IMR-90 (cell line): ENCODE data around the gene MAP3K5. TPM values are rescaled to one million over a fixed set of nuclear protein-coding genes. Genes with fewer than 3 reads are reported as not detected.

Experiments used
- ATAC-seq: fragments of 200-7000 bp; cut with Tn5 transposase; 2 replicates; pipeline ENCODE4 v1.9.1; 2020; ENCODE audit warnings: low read depth, mild to moderate bottlenecking, moderate library complexity
- BruUV-seq: library from RNA; stranded (reverse); fragments of 400-500 nt; replicated peaks from 2 replicates; lab custom pipeline; 2021; lab: Mats Ljungman, UMichigan
- CTCF ChIA-PET: fragments of 300-600 bp; formaldehyde crosslinking; extraction: SDS; loops from one replicate; lab custom pipeline; 2021; ENCODE audit warnings: antibody characterized with exemption; lab: Yijun Ruan, JAX
- POLR2A ChIA-PET: fragments of 300-600 bp; sonication (Branson Sonifier 250); formaldehyde crosslinking; loops from one replicate; lab custom pipeline; 2022; ENCODE audit warnings: antibody characterized with exemption; ENCODE audit not compliant: unreplicated experiment; lab: Charles Lee
- DNase-seq: peaks from one replicate; pipeline ENCODE4 v3.0.0; 2013
- H2AFZ ChIP-seq: replicated peaks from 2 replicates; pipeline ENCODE3; 2013; ENCODE audit warnings: low read length, mild to moderate bottlenecking; ENCODE audit not compliant: poor library complexity
- H2AK5ac ChIP-seq: 2 replicates; pipeline ENCODE4 v1.6.1; 2013; ENCODE audit warnings: low read depth, low read length, inconsistent platforms
- H2AK9ac ChIP-seq: replicated peaks from 2 replicates; pipeline ENCODE3; 2013; ENCODE audit warnings: mild to moderate bottlenecking, low read depth, low read length, moderate library complexity; ENCODE audit not compliant: poor library complexity
- H2BK120ac ChIP-seq: 2 replicates; pipeline ENCODE4 v1.6.1; 2013; ENCODE audit warnings: low read depth, low read length, inconsistent platforms
- H2BK15ac ChIP-seq: 3 replicates; pipeline ENCODE4 v1.6.1; 2013; ENCODE audit warnings: low read depth, low read length, inconsistent platforms
- H2BK20ac ChIP-seq: 2 replicates; pipeline ENCODE4 v1.6.1; 2013; ENCODE audit warnings: low read depth, mild to moderate bottlenecking, inconsistent platforms, low read length, moderate library complexity
- H2BK5ac ChIP-seq: 2 replicates; pipeline ENCODE4 v1.6.1; 2013; ENCODE audit warnings: mild to moderate bottlenecking, low read depth, low read length, inconsistent platforms; ENCODE audit not compliant: poor library complexity, severe bottlenecking
- H3K14ac ChIP-seq: replicated peaks from 2 replicates; pipeline ENCODE4 v1.6.1; 2013; ENCODE audit warnings: low read depth, low read length, inconsistent platforms
- H3K18ac ChIP-seq: 2 replicates; pipeline ENCODE4 v1.6.1; 2013; ENCODE audit warnings: low read depth, low read length, control low read depth
- H3K23ac ChIP-seq: 2 replicates; pipeline ENCODE4 v1.6.1; 2013; ENCODE audit warnings: low read depth, low read length, inconsistent platforms
- H3K27ac ChIP-seq: 2 replicates; pipeline ENCODE4 v1.5.1; 2013; ENCODE audit warnings: mild to moderate bottlenecking, control low read depth, low read length; ENCODE audit not compliant: insufficient read depth
- H3K27me3 ChIP-seq: 2 replicates; pipeline ENCODE4 v1.6.1; 2013; ENCODE audit warnings: low read length; ENCODE audit not compliant: control insufficient read depth, insufficient read depth
- H3K36me3 ChIP-seq: 2 replicates; pipeline ENCODE4 v1.6.1; 2013; ENCODE audit warnings: low read length, mixed read lengths; ENCODE audit not compliant: control insufficient read depth, insufficient read depth
- H3K4ac ChIP-seq: 2 replicates; pipeline ENCODE4 v1.6.1; 2013; ENCODE audit warnings: low read depth, low read length, inconsistent platforms
- H3K4me1 ChIP-seq: 2 replicates; pipeline ENCODE4 v1.6.1; 2013; ENCODE audit warnings: low read length, mixed read lengths; ENCODE audit not compliant: control insufficient read depth, insufficient read depth
- H3K4me2 ChIP-seq: 2 replicates; pipeline ENCODE4 v1.6.1; 2013; ENCODE audit warnings: low read depth, mild to moderate bottlenecking, control low read depth, low read length, moderate library complexity
- H3K4me3 ChIP-seq: 2 replicates; pipeline ENCODE4 v1.5.1; 2013; ENCODE audit warnings: low read depth, mild to moderate bottlenecking, control low read depth, low read length, moderate library complexity; ENCODE audit not compliant: insufficient read depth
- H3K56ac ChIP-seq: 2 replicates; pipeline ENCODE4 v1.6.1; 2013; ENCODE audit warnings: low read length, inconsistent platforms; ENCODE audit not compliant: insufficient read depth; ENCODE audit errors: extremely low read depth
- H3K79me1 ChIP-seq, 2 experiments: 2 replicates each; pipeline ENCODE4 v1.6.1; 2013; ENCODE audit warnings: low read length in 2 of 2, inconsistent platforms in 1 of 2, low read depth in 1 of 2
- H3K9ac ChIP-seq: 2 replicates; pipeline ENCODE4 v1.6.1; 2013; ENCODE audit warnings: low read depth, low read length, control low read depth
- H3K9me1 ChIP-seq: 2 replicates; pipeline ENCODE4 v1.6.1; 2013; ENCODE audit warnings: low read length, inconsistent platforms; ENCODE audit not compliant: insufficient read depth
- H3K9me3 ChIP-seq: 2 replicates; pipeline ENCODE4 v1.6.1; 2013; ENCODE audit warnings: low read length; ENCODE audit not compliant: control insufficient read depth, insufficient read depth
- H4K20me1 ChIP-seq: 2 replicates; pipeline ENCODE4 v1.6.1; 2013; ENCODE audit warnings: low read length, inconsistent platforms; ENCODE audit not compliant: insufficient read depth
- H4K5ac ChIP-seq: 2 replicates; pipeline ENCODE4 v1.6.1; 2013; ENCODE audit warnings: mild to moderate bottlenecking, low read depth, low read length, control low read depth
- H4K8ac ChIP-seq, 2 experiments: 2 replicates each; pipeline ENCODE4 v1.6.1; 2013; ENCODE audit warnings: low read depth in 2 of 2, low read length in 2 of 2, control low read depth in 1 of 2, inconsistent platforms in 1 of 2
- H4K91ac ChIP-seq: 2 replicates; pipeline ENCODE4 v1.6.1; 2013; ENCODE audit warnings: low read depth, low read length, inconsistent platforms; ENCODE audit not compliant: insufficient read depth
- BHLHE40 ChIP-seq: fragments of 150-350 bp; IDR thresholded peaks from 2 replicates; pipeline ENCODE4 v1.6.1; 2016; ENCODE audit warnings: mild to moderate bottlenecking, low read depth, low read length
- CEBPB ChIP-seq: IDR thresholded peaks from 2 replicates; pipeline ENCODE4 v1.6.1; 2012; ENCODE audit warnings: low read depth, low read length, improper control_type of control experiment
- CHD1 ChIP-seq: IDR thresholded peaks from 2 replicates; pipeline ENCODE4 v1.6.1; 2012; ENCODE audit warnings: low read depth, low read length, improper control_type of control experiment
- MAZ ChIP-seq: IDR thresholded peaks from 2 replicates; pipeline ENCODE4 v1.6.1; 2012; ENCODE audit warnings: low read depth, mild to moderate bottlenecking, low read length, improper control_type of control experiment, moderate library complexity, borderline replicate concordance
- NFE2L2 ChIP-seq: fragments of 150-350 bp; IDR thresholded peaks from 2 replicates; pipeline ENCODE4 v1.6.1; 2016; ENCODE audit warnings: low read depth, mild to moderate bottlenecking, low read length
- POLR2A ChIP-seq: IDR thresholded peaks from 2 replicates; pipeline ENCODE4 v1.6.1; 2012; ENCODE audit warnings: mild to moderate bottlenecking, low read depth, low read length
- SMC3 ChIP-seq: fragments of 150-350 bp; IDR thresholded peaks from 2 replicates; pipeline ENCODE4 v1.6.1; 2016; ENCODE audit warnings: low read depth, mild to moderate bottlenecking, antibody characterized with exemption, low read length, moderate library complexity
- WGBS, 2 experiments: methylation state at CpG; one replicate each; pipeline versions ENCODE4 v1.1.5 to v1.1.7; 2013; ENCODE audit warnings: missing lambda C conversion rate in 2 of 2; ENCODE audit not compliant: insufficient read length in 1 of 2; ENCODE audit errors: extremely low coverage in 2 of 2; 5-methylcytosine and 5-hydroxymethylcytosine counted together
- dilution Hi-C: fragments of 300-500 bp; cut with HindIII; formaldehyde crosslinking; loops from one replicate; pipeline ENCODE4 v1.14.3; 2018; ENCODE audit warnings: low sequenced_read_pairs; ENCODE audit not compliant: unreplicated experiment
- in situ Hi-C: fragments of 300-500 bp; cut with MboI; formaldehyde crosslinking; loops from 3 replicates; pipeline ENCODE4 v1.14.3; 2019; ENCODE audit warnings: low sequenced_read_pairs, inconsistent platforms, mixed read lengths
- intact Hi-C: fragments of 100-400 bp; cut with micrococcal nuclease; formaldehyde crosslinking; loops from 2 replicates; pipeline ENCODE4 v1.10.0; 2022
- polyA plus RNA-seq, 3 experiments: library from polyadenylated mRNA; depleted of rRNA; stranded (reverse); fragments of >200 nt; gene quantifications; 2 replicates each; pipeline ENCODE4 v1.2.3, GENCODE V29; 2012; ENCODE audit warnings: low replicate concordance in 1 of 3
- total RNA-seq: library from RNA; depleted of rRNA; stranded (reverse); fragments of >200 nt; gene quantifications from 2 replicates; pipeline ENCODE4 v1.2.3, GENCODE V29; 2012

Gene MAP3K5
- total and polyA plus RNA-seq, 2 of the 4 experiments (the other 2 are of a cell fraction), result 5.4 to 17.6 TPM

DNA sequence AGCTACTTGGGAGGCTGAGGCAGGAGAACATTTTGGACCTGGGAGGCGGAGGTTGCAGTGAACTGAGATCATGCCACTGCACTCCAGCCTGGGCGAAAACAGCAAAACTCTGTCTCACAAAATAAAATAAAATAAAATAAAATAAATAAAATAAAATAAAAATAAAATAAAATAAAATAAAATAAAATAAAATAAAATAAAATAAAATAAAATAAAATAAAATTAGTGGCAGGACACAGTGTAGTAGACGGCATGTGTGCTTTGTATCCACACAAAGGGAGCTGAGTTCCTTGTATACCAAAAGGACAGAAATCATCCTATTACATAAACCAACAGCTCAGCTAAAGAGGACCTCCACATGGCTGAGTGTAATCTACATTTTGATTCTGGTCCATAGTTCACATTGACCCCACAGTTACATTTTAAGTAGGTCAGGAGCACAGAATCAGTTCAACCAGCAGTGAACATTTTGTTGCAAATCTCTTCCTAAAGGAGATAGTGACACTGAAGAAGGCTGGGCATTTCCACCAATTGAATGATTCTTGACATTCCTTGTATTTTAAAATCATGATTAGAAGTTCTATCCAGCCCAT lies 150.3 kb downstream of the MAP3K5 start (continued):
- TF ChIP-seq POLR2A, result no peak
- no peak for TF ChIP-seq MAZ
- TF ChIP-seq SMC3, result no peak
- no peak for TF ChIP-seq CEBPB
- TF ChIP-seq CHD1, result no peak
- no peak for TF ChIP-seq BHLHE40

DNA sequence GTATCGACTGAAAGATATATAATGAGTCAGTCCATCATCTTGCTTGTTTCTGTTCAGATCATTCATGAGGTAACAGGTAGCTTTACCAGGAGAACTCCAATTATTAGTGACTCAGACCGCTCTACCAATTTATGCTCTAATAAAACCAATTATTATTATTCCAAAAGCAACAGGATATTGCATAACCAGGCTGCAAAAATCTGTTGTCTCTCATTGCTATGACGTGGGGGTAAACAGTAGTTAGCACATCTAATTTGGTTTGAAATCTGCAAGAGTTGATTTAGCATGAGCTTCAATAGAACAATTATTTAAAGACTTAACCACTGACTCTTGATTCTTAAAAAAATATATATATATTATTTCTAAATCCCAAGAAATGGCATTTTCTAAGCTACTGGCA lies 151.1 kb downstream of the MAP3K5 start:
- no TSS peak for BruUV-seq
- ATAC-seq (no peak), DNase-seq (no peak)
- Histone ChIP-seq H3K9ac (no peak overlapping the region), H4K5ac (no peak overlapping the region), H2BK5ac (no peak overlapping the region), H4K91ac (no peak overlapping the region), H4K20me1 (no peaks in the 10 kb centered on the region), H3K9me3 (no peaks in the 10 kb centered on the region), H2BK15ac (no peak overlapping the region), H3K4me2 (no peak overlapping the region), H3K9me1 (peaks cover 7% of the 10 kb centered on the region; the same call in 1 of the 2 replicates), H3K14ac (no peak overlapping the region), H3K4ac (no peak overlapping the region), H2AK9ac (no peak overlapping the region), H2AK5ac (no peak overlapping the region), H2AFZ (no peak overlapping the region), H2BK120ac (no peak overlapping the region), H4K8ac (no peak overlapping the region), H3K79me1 (peaks cover 7 to 25% of the 10 kb centered on the region in 2 experiments; a peak in 3 of 4 replicates), H3K56ac (no peak overlapping the region), H3K23ac (no peak overlapping the region), H3K27ac (no peak overlapping the region), H3K4me1 (peaks cover 7% of the 10 kb centered on the region), H3K36me3 (peaks cover 11% of the 10 kb centered on the region), H3K4me3 (no peak overlapping the region), H3K18ac (no peak overlapping the region), H3K27me3 (no peaks in the 10 kb centered on the region), H2BK20ac (no peak overlapping the region)
- intact Hi-C loops (no loop called here), in situ Hi-C loops (no loop called here), dilution Hi-C loops (no loop called here)
- POLR2A ChIA-PET, result interaction anchor here (1.0 kb wide), 1 partner anchor 151 kb away, joined by 6 read pairs; the partner anchor contains the start of gene MAP3K5
- TF ChIP-seq NFE2L2 (no peak), CEBPB (peak; percentile 40; the same call in 1 of the 2 replicates)
- no CpG with 5 or more reads among the region's 3 CpGs for WGBS, 2 experiments
- CTCF ChIA-PET, result interaction anchor here (0.9 to 2.4 kb wide), 3 partner anchors 99 to 153 kb away, joined by 3 to 12 read pairs (median 3); partner anchors contain the start of gene MAP3K5
